ENCODE results near the gene RPS6KL1.

DNA sequence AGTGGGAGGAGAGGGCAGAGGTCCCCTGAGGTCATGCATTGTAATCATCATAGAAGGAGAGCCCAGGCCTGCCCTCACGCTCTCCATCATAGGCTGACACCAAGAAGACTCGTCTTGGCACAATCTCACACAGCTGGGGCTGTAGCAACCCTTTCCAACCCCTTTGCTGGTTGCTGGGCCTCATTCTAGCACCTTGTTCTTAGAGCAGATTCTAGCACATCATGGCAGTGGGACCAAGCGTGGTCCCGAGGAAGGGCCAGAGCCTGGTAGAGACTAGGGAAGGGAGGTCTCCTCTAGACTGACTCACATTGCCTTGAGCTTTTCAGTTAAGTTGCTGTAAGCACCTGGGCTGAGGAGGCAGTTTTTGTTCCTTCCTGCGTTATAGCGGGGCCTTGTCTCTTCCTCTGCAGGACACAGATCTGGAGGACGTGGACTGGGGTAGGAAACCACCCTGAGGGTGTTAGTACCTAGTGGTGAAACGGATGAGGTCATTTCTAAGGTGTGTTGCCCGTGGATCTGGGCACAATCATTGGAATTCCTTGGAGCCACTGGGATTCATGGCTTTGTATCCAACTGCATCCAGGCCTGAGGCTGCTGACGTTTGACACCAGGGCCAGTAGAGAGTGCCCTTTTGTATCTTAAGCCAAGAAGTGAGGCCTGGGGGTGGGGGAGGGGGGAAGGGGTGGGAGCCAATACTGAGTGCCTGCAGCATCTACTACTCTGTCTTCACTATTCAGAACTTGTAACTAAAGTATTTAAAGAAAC, 19.9 kb downstream of the RPS6KL1 start:
- no peak for TF ChIP-seq POLR2A (IDR thresholded peaks at IDR 0.05; ENCODE audit: low read depth, low read length)
- no peak for TF ChIP-seq TAF1 (IDR thresholded peaks at IDR 0.05; ENCODE audit: low read depth, low read length)
- no peak for TF ChIP-seq SPI1 (IDR thresholded peaks at IDR 0.05; ENCODE audit: low read depth, low read length)
- TF ChIP-seq POLR2AphosphoS5 (IDR thresholded peaks at IDR 0.05; ENCODE audit: low read depth, low read length), result no peak

All from GM12891 (cell line).